Kidney glomerular epithelial cell (primary cell): ENCODE results near the gene ARHGAP10.
A peak's percentile ranks its signal among the peaks of the same experiment; 100 is the strongest.

Experiments used
- DNase-seq: peaks from one replicate; lab custom pipeline; 2025; lab: John Stamatoyannopoulos, UW

ARHGAP10 gene

GRCh38 chr4:147731580-147732517 lies at the start of gene ARHGAP10:
Gene ARHGAP10, plus strand, starts transcription at chr4:147732088. Its CDS starts 214 bp downstream, at chr4:147732302.
- peak; percentile 60 for DNase-seq

- no peak for DNase-seq
Measured at GRCh38 chr4:147682755-147683154, 49.1 kb upstream of the ARHGAP10 start.

- peak; percentile 10 for DNase-seq
Measured at GRCh38 chr4:147683188-147683591, 48.7 kb upstream of the ARHGAP10 start.

GRCh38 chr4:147683717-147684700 lies 47.9 kb upstream of the ARHGAP10 start, which contains the start of gene PRMT9:
Gene PRMT9, minus strand, starts transcription at chr4:147684163. Its CDS starts 176 bp downstream, at chr4:147683987.
- DNase-seq, result peak; percentile 82

GRCh38 chr4:147689067-147689466 lies 42.8 kb upstream of the ARHGAP10 start:
- DNase-seq, result no peak

- DNase-seq, result no peak
Measured at GRCh38 chr4:147691820-147692219, 40.1 kb upstream of the ARHGAP10 start.

- no peak for DNase-seq
Measured at GRCh38 chr4:147693218-147693617, 38.7 kb upstream of the ARHGAP10 start.

GRCh38 chr4:147696866-147697265 lies 35.0 kb upstream of the ARHGAP10 start:
- DNase-seq, result no peak

GRCh38 chr4:147704846-147705245 lies 27.0 kb upstream of the ARHGAP10 start:
- DNase-seq, result peak; percentile 78

GRCh38 chr4:147707892-147708672 lies 23.8 kb upstream of the ARHGAP10 start:
- peak; percentile 28 for DNase-seq

- no peak for DNase-seq
Measured at GRCh38 chr4:147709999-147710398, 21.9 kb upstream of the ARHGAP10 start.

- peak; percentile 32 for DNase-seq
Measured at GRCh38 chr4:147714575-147715401, 17.1 kb upstream of the ARHGAP10 start.

GRCh38 chr4:147717878-147718277 lies 14.0 kb upstream of the ARHGAP10 start:
- DNase-seq, result no peak

- DNase-seq, result no peak
Measured at GRCh38 chr4:147723326-147723725, 8.6 kb upstream of the ARHGAP10 start.

- no peak for DNase-seq
Measured at GRCh38 chr4:147724468-147725201, 7.3 kb upstream of the ARHGAP10 start.

GRCh38 chr4:147725673-147726072 lies 6.2 kb upstream of the ARHGAP10 start:
- DNase-seq, result no peak

GRCh38 chr4:147727476-147728028 lies 4.3 kb upstream of the ARHGAP10 start:
- DNase-seq, result no peak

GRCh38 chr4:147730333-147730732 lies 1.6 kb upstream of the ARHGAP10 start:
- DNase-seq, result no peak

GRCh38 chr4:147732518-147733235 lies 789 bp downstream of the ARHGAP10 start:
- peak; percentile 28 for DNase-seq
